Smooth muscle cell of the umbilical artery (primary cell): ENCODE measurements around the gene ADAMTSL3. TPM values are rescaled to one million over a fixed set of nuclear protein-coding genes. Genes with fewer than 3 reads are reported as not detected.

ENCODE experiments used
- total RNA-seq: library from RNA; depleted of rRNA; stranded (reverse); fragments of >200 nt; gene quantifications from 2 replicates; pipeline ENCODE4 v1.2.3, GENCODE V29; 2014

Gene ADAMTSL3, protein sequence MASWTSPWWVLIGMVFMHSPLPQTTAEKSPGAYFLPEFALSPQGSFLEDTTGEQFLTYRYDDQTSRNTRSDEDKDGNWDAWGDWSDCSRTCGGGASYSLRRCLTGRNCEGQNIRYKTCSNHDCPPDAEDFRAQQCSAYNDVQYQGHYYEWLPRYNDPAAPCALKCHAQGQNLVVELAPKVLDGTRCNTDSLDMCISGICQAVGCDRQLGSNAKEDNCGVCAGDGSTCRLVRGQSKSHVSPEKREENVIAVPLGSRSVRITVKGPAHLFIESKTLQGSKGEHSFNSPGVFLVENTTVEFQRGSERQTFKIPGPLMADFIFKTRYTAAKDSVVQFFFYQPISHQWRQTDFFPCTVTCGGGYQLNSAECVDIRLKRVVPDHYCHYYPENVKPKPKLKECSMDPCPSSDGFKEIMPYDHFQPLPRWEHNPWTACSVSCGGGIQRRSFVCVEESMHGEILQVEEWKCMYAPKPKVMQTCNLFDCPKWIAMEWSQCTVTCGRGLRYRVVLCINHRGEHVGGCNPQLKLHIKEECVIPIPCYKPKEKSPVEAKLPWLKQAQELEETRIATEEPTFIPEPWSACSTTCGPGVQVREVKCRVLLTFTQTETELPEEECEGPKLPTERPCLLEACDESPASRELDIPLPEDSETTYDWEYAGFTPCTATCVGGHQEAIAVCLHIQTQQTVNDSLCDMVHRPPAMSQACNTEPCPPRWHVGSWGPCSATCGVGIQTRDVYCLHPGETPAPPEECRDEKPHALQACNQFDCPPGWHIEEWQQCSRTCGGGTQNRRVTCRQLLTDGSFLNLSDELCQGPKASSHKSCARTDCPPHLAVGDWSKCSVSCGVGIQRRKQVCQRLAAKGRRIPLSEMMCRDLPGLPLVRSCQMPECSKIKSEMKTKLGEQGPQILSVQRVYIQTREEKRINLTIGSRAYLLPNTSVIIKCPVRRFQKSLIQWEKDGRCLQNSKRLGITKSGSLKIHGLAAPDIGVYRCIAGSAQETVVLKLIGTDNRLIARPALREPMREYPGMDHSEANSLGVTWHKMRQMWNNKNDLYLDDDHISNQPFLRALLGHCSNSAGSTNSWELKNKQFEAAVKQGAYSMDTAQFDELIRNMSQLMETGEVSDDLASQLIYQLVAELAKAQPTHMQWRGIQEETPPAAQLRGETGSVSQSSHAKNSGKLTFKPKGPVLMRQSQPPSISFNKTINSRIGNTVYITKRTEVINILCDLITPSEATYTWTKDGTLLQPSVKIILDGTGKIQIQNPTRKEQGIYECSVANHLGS (N-terminal part only)
- total RNA-seq: under 0.01 and 0.05 TPM in 2 replicates

DNA sequence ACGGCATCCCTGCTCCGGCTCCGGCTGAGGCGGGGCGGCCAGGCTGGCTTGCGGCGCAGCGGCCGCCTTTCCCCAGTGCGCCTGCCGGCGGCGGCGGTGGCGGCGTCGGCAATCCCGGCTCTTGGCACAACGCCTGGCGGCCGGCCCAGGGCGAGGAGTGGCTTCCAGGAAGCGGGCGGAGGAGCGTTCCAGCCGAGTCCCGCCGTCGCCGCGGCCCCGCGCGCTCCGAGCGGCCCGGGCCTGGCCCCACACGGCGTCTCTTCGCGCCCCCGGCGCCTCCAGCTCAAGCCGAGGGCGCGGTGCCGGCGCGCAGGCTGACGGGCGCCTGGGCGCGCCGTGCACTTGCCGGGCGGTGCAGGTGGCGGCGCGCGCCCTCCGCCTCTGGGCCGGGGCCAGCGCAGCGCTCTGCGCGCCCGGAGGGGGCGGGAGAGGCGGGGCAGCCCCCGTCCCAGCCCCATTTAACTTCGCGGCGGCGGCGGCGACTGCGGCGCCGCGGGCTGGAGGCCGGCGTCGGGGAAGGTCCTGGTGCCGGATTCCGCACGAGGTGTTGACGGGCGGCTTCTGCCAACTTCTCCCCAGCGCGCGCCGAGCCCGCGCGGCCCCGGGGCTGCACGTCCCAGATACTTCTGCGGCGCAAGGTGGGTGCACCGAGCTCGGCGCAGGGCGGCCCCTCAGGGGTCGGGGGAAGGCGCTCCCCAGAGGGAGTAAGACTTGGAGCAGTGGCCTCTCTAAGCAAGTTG is at the start of gene ADAMTSL3:
ADAMTSL3 (plus strand) TSS at position 485 of the 740 bp plus-strand sequence. CDS start 1,639 bp downstream, outside the sequence.

Other genes starting within 250 kb of the ADAMTSL3 start
- 0.97 and 2.1 TPM in 2 replicates for gene SH3GL3, start 206.8 kb upstream of the ADAMTSL3 start, total RNA-seq